ENCODE measurements around the gene LCN6. TPM values are rescaled to one million over a fixed set of nuclear protein-coding genes. Genes with fewer than 3 reads are reported as not detected.

The LCN6 gene
- total and polyA plus RNA-seq, 8 donors: 1.1 to 25.6 (median 4.2) TPM; not detected in 2

GRCh38 chr9:136698635-136699246, 49.6 kb downstream of the LCN6 start:
- peaks cover 36 to 45% (median 42%) of the 10 kb centered on the region in 3 donors for H3K4me1 ChIP-seq

GRCh38 chr9:136697821-136698526, 50.4 kb downstream of the LCN6 start:
- H3K4me3 ChIP-seq: no peak overlapping the region
- FAIRE-seq (no peak), ATAC-seq (peak in 3 of 4 donors; percentile 1 to 6 (median 2)), DNase-seq (peak in 4 of 6 donors; percentile 44 to 57 (median 48))
- no peak for TF ChIP-seq CTCF (IDR thresholded peaks at IDR 0.05)
- intact Hi-C loops (cut with DNase I): no loop called here
- 19 to 20% methylated on average over 19 to 20 of the region's 20 CpGs for WGBS, 2 donors
- no peaks in the 10 kb centered on the region for H3K27me3 ChIP-seq
- H3K4me1 ChIP-seq: peaks cover 43 to 52% (median 50%) of the 10 kb centered on the region in 3 donors
- no peaks in the 10 kb centered on the region for H3K9me3 ChIP-seq
- H3K27ac ChIP-seq: peak overlapping the region; percentile 43 to 76 (median 58)
- H3K36me3 ChIP-seq: no peaks in the 10 kb centered on the region

More at GRCh38 chr9:136698635-136699246, 49.6 kb downstream of the LCN6 start:
- FAIRE-seq: no peak
- Histone ChIP-seq H3K4me3 (no peak overlapping the region), H3K9me3 (no peaks in the 10 kb centered on the region), H3K36me3 (no peaks in the 10 kb centered on the region), H3K27ac (peak overlapping the region; percentile 43 to 76 (median 58)), H3K27me3 (no peaks in the 10 kb centered on the region)
- ATAC-seq: no peak
- WGBS, 2 donors: 72 to 83% methylated on average over 10 of the region's 11 CpGs
- intact Hi-C loops (cut with DNase I): no loop called here
- DNase-seq: no peak
- TF ChIP-seq CTCF (IDR thresholded peaks at IDR 0.05): no peak

GRCh38 chr9:136697146-136697820, 51.0 kb downstream of the LCN6 start:
- ATAC-seq: no peak
- Histone ChIP-seq H3K36me3 (no peaks in the 10 kb centered on the region), H3K9me3 (no peaks in the 10 kb centered on the region), H3K4me3 (no peak overlapping the region), H3K27ac (peak overlapping the region; percentile 43 to 76 (median 58)), H3K27me3 (no peaks in the 10 kb centered on the region), H3K4me1 (peaks cover 46 to 59% (median 50%) of the 10 kb centered on the region in 3 donors)
- DNase-seq: peak in 5 of 6 donors; percentile 39 to 75 (median 59)
- no peak for TF ChIP-seq CTCF (IDR thresholded peaks at IDR 0.05)
- WGBS, 2 donors: 36 to 49% methylated on average over 23 of the region's 23 CpGs
- no peak for FAIRE-seq
- intact Hi-C loops (cut with DNase I): no loop called here

GRCh38 chr9:136696502-136696901, 51.8 kb downstream of the LCN6 start:
- intact Hi-C loops (cut with DNase I): no loop called here
- 60 to 76% methylated on average over 9 of the region's 9 CpGs for WGBS, 2 donors
- no peak for ATAC-seq
- DNase-seq: peak in 5 of 6 donors; percentile 33 to 79 (median 60)
- no peak for FAIRE-seq
- Histone ChIP-seq H3K4me3 (no peak overlapping the region), H3K27me3 (no peaks in the 10 kb centered on the region), H3K4me1 (peaks cover 50 to 61% (median 50%) of the 10 kb centered on the region in 3 donors), H3K27ac (peak overlapping the region; percentile 74 to 91 (median 90)), H3K36me3 (no peaks in the 10 kb centered on the region), H3K9me3 (no peaks in the 10 kb centered on the region)
- TF ChIP-seq CTCF (IDR thresholded peaks at IDR 0.05): no peak

All from pancreas (tissue), 10 donors.